Large intestine (tissue), 3 donors: ENCODE results near the gene GPC2. TPM values are rescaled to one million over a fixed set of nuclear protein-coding genes. Genes with fewer than 3 reads are reported as not detected.
A peak's percentile ranks its signal among the peaks of the same experiment; 100 is the strongest.

Source experiments
- DNase-seq, 2 donors: peaks; one replicate each; pipeline versions ENCODE4 v3.0.0 to v3.0.0-alpha.2; 2013
- H3K27ac ChIP-seq: one replicate; pipeline ENCODE4 v1.5.1; 2013; ENCODE audit warnings: low read length
- H3K27me3 ChIP-seq: 2 replicates; pipeline ENCODE4 v1.6.1; 2013; ENCODE audit warnings: low read length; ENCODE audit not compliant: control insufficient read depth, insufficient read depth
- H3K36me3 ChIP-seq: 2 replicates; pipeline ENCODE4 v1.6.1; 2013; ENCODE audit warnings: low read length; ENCODE audit not compliant: control insufficient read depth, insufficient read depth
- H3K4me1 ChIP-seq: one replicate; pipeline ENCODE4 v1.6.1; 2013; ENCODE audit warnings: low read length; ENCODE audit not compliant: control insufficient read depth, insufficient read depth
- H3K4me3 ChIP-seq: one replicate; pipeline ENCODE4 v1.5.1; 2013; ENCODE audit warnings: low read length
- H3K9me3 ChIP-seq: one replicate; pipeline ENCODE4 v1.6.1; 2013; ENCODE audit warnings: mild to moderate bottlenecking, low read depth, low read length, moderate library complexity; ENCODE audit not compliant: control insufficient read depth
- WGBS: methylation state at CpG from one replicate; pipeline ENCODE4 v1.1.5; 2013; ENCODE audit warnings: low lambda C conversion rate; ENCODE audit not compliant: insufficient coverage; 5-methylcytosine and 5-hydroxymethylcytosine counted together
- polyA plus RNA-seq: library from polyadenylated mRNA; unstranded; fragments of 120-200 nt; gene quantifications from one replicate; pipeline ENCODE4 v1.2.1, GENCODE V29; 2013

GPC2 gene
- polyA plus RNA-seq, 1 donor, result 3.9 TPM

GRCh38 chr7:100120733-100121036 is 56.5 kb downstream of the GPC2 start:
- H3K4me3 ChIP-seq, result no peak overlapping the region
- peaks cover 9% of the 10 kb centered on the region for H3K36me3 ChIP-seq
- H3K9me3 ChIP-seq, result no peaks in the 10 kb centered on the region
- no peak for DNase-seq
- no peaks in the 10 kb centered on the region for H3K27me3 ChIP-seq
- peaks cover 29% of the 10 kb centered on the region for H3K4me1 ChIP-seq
- WGBS, result no CpG with 5 or more reads among the region's 1 CpG
- H3K27ac ChIP-seq, result no peak overlapping the region

- Histone ChIP-seq H3K9me3 (no peaks in the 10 kb centered on the region), H3K4me1 (peaks cover 24% of the 10 kb centered on the region), H3K36me3 (peaks cover 9% of the 10 kb centered on the region), H3K27me3 (no peaks in the 10 kb centered on the region), H3K4me3 (peak overlapping the region; percentile 76), H3K27ac (peak overlapping the region; percentile 54)
- peak in 1 of 2 donors; percentile 51 for DNase-seq
- WGBS, result 38% methylated on average over 5 of the region's 19 CpGs
Measured at GRCh38 chr7:100119970-100120732, 57.0 kb downstream of the GPC2 start.

Other genes with a start within 250 kb of the GPC2 start
- gene GJC3, start 247.8 kb downstream of the GPC2 start, polyA plus RNA-seq, result 0.54 TPM
- gene AZGP1, start 201.3 kb downstream of the GPC2 start, polyA plus RNA-seq, result 13.9 TPM
- 45.6 TPM for gene ZKSCAN1, start 161.8 kb downstream of the GPC2 start, polyA plus RNA-seq
- 13.6 TPM for gene ZSCAN21, start 127.6 kb downstream of the GPC2 start, polyA plus RNA-seq
- gene ZNF3, start 95.7 kb downstream of the GPC2 start, polyA plus RNA-seq, result 50.4 TPM
- gene COPS6, start 88.4 kb downstream of the GPC2 start, polyA plus RNA-seq, result 94.0 TPM
- gene MCM7, start 76.0 kb downstream of the GPC2 start, polyA plus RNA-seq, result 93.8 TPM
- gene AP4M1, start 75.7 kb downstream of the GPC2 start, polyA plus RNA-seq, result 18.2 TPM
- gene TAF6, start 58.0 kb downstream of the GPC2 start, polyA plus RNA-seq, result 36.1 TPM
- gene CNPY4, start 57.7 kb downstream of the GPC2 start, polyA plus RNA-seq, result 20.1 TPM
- 2.8 TPM for gene MBLAC1, start 50.4 kb downstream of the GPC2 start, polyA plus RNA-seq
- 133 TPM for gene LAMTOR4, start 28.5 kb downstream of the GPC2 start, polyA plus RNA-seq
- gene TRAPPC14, start 18.7 kb downstream of the GPC2 start, polyA plus RNA-seq, result 23.8 TPM
- gene GAL3ST4, start 8.8 kb downstream of the GPC2 start, polyA plus RNA-seq, result 4.2 TPM
- 15.6 TPM for gene STAG3, start 537 bp upstream of the GPC2 start, polyA plus RNA-seq
- 1.5 TPM for gene PVRIG, start 42.6 kb upstream of the GPC2 start, polyA plus RNA-seq
- 3.5 TPM for gene SPDYE3, start 130.3 kb upstream of the GPC2 start, polyA plus RNA-seq
- gene PILRB, start 180.7 kb upstream of the GPC2 start, polyA plus RNA-seq, result 64.8 TPM
- gene PILRA, start 196.1 kb upstream of the GPC2 start, polyA plus RNA-seq, result 5.8 TPM